A673 (cell line): Measurements from ENCODE around the gene ADK. TPM values are rescaled to one million over a fixed set of nuclear protein-coding genes. Genes with fewer than 3 reads are reported as not detected.

ENCODE experiments used
- BruUV-seq: library from RNA; stranded (reverse); fragments of 400-500 nt; replicated peaks from 2 replicates; lab custom pipeline; 2021; lab: Mats Ljungman, UMichigan
- CTCF ChIA-PET: fragments of 300-600 bp; sonication (Branson Sonifier 250); formaldehyde crosslinking; loops from one replicate; lab custom pipeline; 2022; ENCODE audit warnings: antibody characterized with exemption; lab: Charles Lee
- POLR2A ChIA-PET: fragments of 300-600 bp; sonication (Branson Sonifier 250); formaldehyde crosslinking; loops from one replicate; lab custom pipeline; 2022; ENCODE audit warnings: antibody characterized with exemption; ENCODE audit not compliant: low non-redundant PET; lab: Charles Lee
- DNase-seq: peaks from one replicate; pipeline ENCODE4 v3.0.0-alpha.2; 2015; ENCODE audit warnings: low spot score
- H3K27ac ChIP-seq: fragments of 200-600 bp; sonication (generic); 2 replicates; pipeline ENCODE4 v1.5.1; 2016; ENCODE audit warnings: mixed run types, low read depth, mild to moderate bottlenecking, mixed read lengths, antibody characterized with exemption, low read length; ENCODE audit not compliant: poor library complexity, severe bottlenecking
- H3K27me3 ChIP-seq: fragments of 200-600 bp; sonication (generic); replicated peaks from 2 replicates; pipeline ENCODE4 v1.6.1; 2017; ENCODE audit warnings: mixed run types, low read depth, mild to moderate bottlenecking, mixed read lengths, antibody characterized with exemption, low read length; ENCODE audit not compliant: insufficient read depth, poor library complexity
- H3K36me3 ChIP-seq: fragments of 200-600 bp; sonication (generic); 2 replicates; pipeline ENCODE4 v1.6.1; 2016; ENCODE audit warnings: mixed run types, mild to moderate bottlenecking, mixed read lengths, antibody characterized with exemption, low read length; ENCODE audit not compliant: insufficient read depth, poor library complexity, severe bottlenecking
- H3K4me1 ChIP-seq: fragments of 200-600 bp; sonication (generic); 2 replicates; pipeline ENCODE4 v1.6.1; 2017; ENCODE audit warnings: mixed run types, mild to moderate bottlenecking, mixed read lengths, antibody characterized with exemption, low read length; ENCODE audit not compliant: insufficient read depth, poor library complexity, severe bottlenecking
- H3K4me3 ChIP-seq: fragments of 200-600 bp; sonication (generic); 2 replicates; pipeline ENCODE4 v1.5.1; 2016; ENCODE audit warnings: low read depth, mixed run types, mild to moderate bottlenecking, mixed read lengths, low read length; ENCODE audit not compliant: poor library complexity, severe bottlenecking
- H3K9me3 ChIP-seq: fragments of 200-600 bp; sonication (generic); 2 replicates; pipeline ENCODE4 v1.6.1; 2016; ENCODE audit warnings: mixed run types, low read depth, mild to moderate bottlenecking, mixed read lengths, antibody characterized with exemption, low read length; ENCODE audit not compliant: poor library complexity, severe bottlenecking
- EZH2 ChIP-seq: fragments of 200-600 bp; sonication (generic); IDR thresholded peaks from 2 replicates; pipeline ENCODE4 v1.6.1; 2017; ENCODE audit warnings: borderline replicate concordance, low read depth, mild to moderate bottlenecking, mixed read lengths, antibody characterized with exemption, low read length; ENCODE audit not compliant: poor library complexity, severe bottlenecking
- intact Hi-C: fragments of 100-400 bp; cut with micrococcal nuclease; formaldehyde crosslinking; loops from one replicate; pipeline ENCODE4 v1.10.0; 2022; ENCODE audit not compliant: unreplicated experiment
- total RNA-seq: library from RNA; stranded (reverse); gene quantifications from 2 replicates; pipeline ENCODE4 v1.2.3, GENCODE V29; 2021
- TF ChIP-seq, protein P1 (sequence below): fragments of 300-800, 200-600 bp; sonication (generic); conservative IDR thresholded peaks from 2 replicates; pipeline ENCODE4 v1.5.1; 2017; ENCODE audit warnings: low read depth, mild to moderate bottlenecking, antibody characterized with exemption, low read length, moderate library complexity, mixed read lengths

The ADK gene
- total RNA-seq, 1 experiment from 2014 or later, result 49.0 TPM

DNA sequence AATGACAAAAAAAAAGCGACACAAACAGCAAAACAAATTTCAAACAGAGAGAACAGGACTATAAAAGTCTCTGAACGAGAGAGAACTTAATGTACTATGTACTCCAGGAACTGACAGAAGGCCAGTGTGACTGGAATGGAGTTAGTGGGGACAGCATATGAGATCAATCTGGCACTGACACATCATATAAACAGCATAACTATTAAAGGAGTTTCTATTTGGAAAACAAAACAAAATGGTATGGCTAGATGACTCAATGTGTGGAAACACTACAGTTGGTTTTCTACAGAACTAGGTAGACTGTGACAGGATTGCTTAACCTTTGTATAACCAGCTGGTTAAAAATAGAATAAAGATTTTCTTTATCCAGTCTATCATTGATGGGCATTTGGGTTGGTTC is 442.4 kb downstream of the ADK start:
- DNase-seq, result no peak
- H3K27me3 ChIP-seq, result no peaks in the 10 kb centered on the region
- intact Hi-C loops, result no loop called here
- no peak overlapping the region for H3K27ac ChIP-seq
- TF ChIP-seq, protein P1, sequence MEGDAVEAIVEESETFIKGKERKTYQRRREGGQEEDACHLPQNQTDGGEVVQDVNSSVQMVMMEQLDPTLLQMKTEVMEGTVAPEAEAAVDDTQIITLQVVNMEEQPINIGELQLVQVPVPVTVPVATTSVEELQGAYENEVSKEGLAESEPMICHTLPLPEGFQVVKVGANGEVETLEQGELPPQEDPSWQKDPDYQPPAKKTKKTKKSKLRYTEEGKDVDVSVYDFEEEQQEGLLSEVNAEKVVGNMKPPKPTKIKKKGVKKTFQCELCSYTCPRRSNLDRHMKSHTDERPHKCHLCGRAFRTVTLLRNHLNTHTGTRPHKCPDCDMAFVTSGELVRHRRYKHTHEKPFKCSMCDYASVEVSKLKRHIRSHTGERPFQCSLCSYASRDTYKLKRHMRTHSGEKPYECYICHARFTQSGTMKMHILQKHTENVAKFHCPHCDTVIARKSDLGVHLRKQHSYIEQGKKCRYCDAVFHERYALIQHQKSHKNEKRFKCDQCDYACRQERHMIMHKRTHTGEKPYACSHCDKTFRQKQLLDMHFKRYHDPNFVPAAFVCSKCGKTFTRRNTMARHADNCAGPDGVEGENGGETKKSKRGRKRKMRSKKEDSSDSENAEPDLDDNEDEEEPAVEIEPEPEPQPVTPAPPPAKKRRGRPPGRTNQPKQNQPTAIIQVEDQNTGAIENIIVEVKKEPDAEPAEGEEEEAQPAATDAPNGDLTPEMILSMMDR, result no peak
- no peak for TF ChIP-seq EZH2
- BruUV-seq, result no TSS peak
- peaks cover 24% of the 10 kb centered on the region for H3K4me1 ChIP-seq
- CTCF ChIA-PET, result no interaction called here
- H3K9me3 ChIP-seq, result no peaks in the 10 kb centered on the region
- H3K36me3 ChIP-seq, result no peaks in the 10 kb centered on the region
- POLR2A ChIA-PET, result no interaction called here
- no peak overlapping the region for H3K4me3 ChIP-seq

DNA sequence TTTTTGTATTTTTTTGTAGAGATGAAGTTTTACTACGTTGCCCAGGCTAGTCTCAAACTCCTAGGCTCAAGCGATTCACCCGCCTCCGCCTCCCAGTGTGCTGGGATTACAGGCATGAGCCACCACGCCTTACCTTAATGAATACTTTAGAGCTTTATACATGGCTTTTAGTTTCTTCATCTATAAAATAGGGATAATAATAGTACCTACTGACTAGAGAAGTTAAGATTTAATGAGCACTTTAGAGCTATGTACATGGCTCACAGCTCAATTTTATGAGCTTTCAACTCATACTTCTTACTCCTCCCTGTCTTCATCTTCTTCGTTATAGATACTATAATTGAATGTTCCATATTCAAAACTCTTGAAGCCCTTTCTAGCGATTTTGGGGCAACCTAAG is 445.7 kb downstream of the ADK start:
- no peaks in the 10 kb centered on the region for H3K27me3 ChIP-seq
- no peaks in the 10 kb centered on the region for H3K36me3 ChIP-seq
- H3K9me3 ChIP-seq, result no peaks in the 10 kb centered on the region
- POLR2A ChIA-PET, result interaction anchor here (0.7 kb wide), 1 partner anchor 32 kb away, joined by 3 read pairs; no protein-coding TSS in a partner anchor
- BruUV-seq, result no TSS peak
- H3K4me3 ChIP-seq, result no peak overlapping the region
- TF ChIP-seq, protein P1, result no peak
- TF ChIP-seq EZH2, result no peak
- no peak overlapping the region for H3K27ac ChIP-seq
- CTCF ChIA-PET, result no interaction called here
- DNase-seq, result no peak
- H3K4me1 ChIP-seq, result no peaks in the 10 kb centered on the region
- intact Hi-C loops, result no loop called here

DNA sequence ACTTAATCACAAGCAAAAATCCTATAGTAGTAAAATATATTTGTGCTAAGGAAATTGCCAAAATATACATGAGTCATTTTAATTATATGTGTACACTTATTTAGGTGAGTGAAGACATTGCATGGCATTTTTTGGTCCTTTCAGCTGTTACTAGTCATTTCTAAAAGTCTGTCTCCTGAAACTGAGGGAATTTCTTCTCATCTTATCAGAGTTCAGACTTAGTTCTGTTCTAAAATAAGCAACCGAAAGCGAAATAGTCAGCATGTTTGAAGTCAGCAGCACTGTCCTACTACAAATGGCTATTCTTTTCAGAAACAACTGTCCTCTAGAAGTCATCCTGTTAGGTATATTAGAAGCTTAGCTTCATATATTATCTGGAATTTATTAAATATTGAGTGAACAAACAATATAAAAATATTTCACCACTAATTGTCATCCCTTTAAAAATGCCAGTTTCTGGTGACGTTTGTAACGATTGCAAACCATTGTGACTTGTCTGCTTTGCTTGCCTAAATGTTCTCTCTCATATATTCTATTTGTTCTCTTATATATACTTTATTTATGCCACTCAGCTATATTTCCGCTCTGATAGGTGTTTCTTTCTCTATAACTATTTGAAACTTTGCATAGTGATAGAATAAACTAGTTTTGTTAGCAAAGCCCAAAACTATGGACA is 448.0 kb downstream of the ADK start:
- no TSS peak for BruUV-seq
- no peak for DNase-seq
- Histone ChIP-seq H3K4me3 (no peak overlapping the region), H3K4me1 (no peaks in the 10 kb centered on the region), H3K9me3 (no peaks in the 10 kb centered on the region), H3K27ac (no peak overlapping the region), H3K27me3 (no peaks in the 10 kb centered on the region), H3K36me3 (no peaks in the 10 kb centered on the region)
- POLR2A ChIA-PET, result no interaction called here
- intact Hi-C loops, result no loop called here
- CTCF ChIA-PET, result no interaction called here
- TF ChIP-seq EZH2, result no peak

DNA sequence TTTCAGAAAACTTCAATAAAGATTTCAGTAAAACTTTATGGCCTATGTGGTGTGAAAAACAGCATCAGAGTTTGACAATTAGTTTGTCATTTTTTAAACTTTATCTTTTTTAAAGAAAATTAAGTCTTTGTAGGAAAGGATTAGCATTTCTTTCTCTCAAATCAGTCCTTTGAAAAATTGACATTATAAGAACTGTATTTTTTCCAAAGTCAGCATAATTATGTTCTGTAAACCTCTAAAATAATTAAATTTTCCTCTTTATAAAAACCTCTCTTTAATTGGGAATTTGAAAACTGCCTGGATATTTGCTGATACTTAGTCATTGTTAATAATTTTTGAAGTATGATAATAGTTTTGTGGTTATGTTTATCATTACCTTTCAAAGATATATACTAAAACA is 448.7 kb downstream of the ADK start:
- ChIA-PET POLR2A (no interaction called here), CTCF (no interaction called here)
- H3K9me3 ChIP-seq, result no peaks in the 10 kb centered on the region
- BruUV-seq, result no TSS peak
- H3K36me3 ChIP-seq, result no peaks in the 10 kb centered on the region
- H3K4me3 ChIP-seq, result no peak overlapping the region
- intact Hi-C loops, result no loop called here
- TF ChIP-seq, protein P1, result no peak
- no peak for TF ChIP-seq EZH2
- no peak overlapping the region for H3K27ac ChIP-seq
- H3K4me1 ChIP-seq, result no peaks in the 10 kb centered on the region
- no peaks in the 10 kb centered on the region for H3K27me3 ChIP-seq
- no peak for DNase-seq
